ENCODE results near the gene PCDH8.

GRCh38 chr13:52847322-52847681 lies 1.1 kb downstream of the PCDH8 start:
- TF ChIP-seq EZH2 (IDR thresholded peaks at IDR 0.05) (no peak), POLR2AphosphoS5 (IDR thresholded peaks at IDR 0.05; ENCODE audit: borderline replicate concordance, low read depth, low read length) (no peak)
